T-helper 1 cell (primary cell): ENCODE results near the gene GBF1.
A peak's percentile ranks its signal among the peaks of the same experiment; 100 is the strongest.

Experiments used
- DNase-seq, 5 donors: peaks; one replicate each; pipeline ENCODE4 v3.0.0-alpha.2; 2012 to 2020

GBF1 gene

DNA sequence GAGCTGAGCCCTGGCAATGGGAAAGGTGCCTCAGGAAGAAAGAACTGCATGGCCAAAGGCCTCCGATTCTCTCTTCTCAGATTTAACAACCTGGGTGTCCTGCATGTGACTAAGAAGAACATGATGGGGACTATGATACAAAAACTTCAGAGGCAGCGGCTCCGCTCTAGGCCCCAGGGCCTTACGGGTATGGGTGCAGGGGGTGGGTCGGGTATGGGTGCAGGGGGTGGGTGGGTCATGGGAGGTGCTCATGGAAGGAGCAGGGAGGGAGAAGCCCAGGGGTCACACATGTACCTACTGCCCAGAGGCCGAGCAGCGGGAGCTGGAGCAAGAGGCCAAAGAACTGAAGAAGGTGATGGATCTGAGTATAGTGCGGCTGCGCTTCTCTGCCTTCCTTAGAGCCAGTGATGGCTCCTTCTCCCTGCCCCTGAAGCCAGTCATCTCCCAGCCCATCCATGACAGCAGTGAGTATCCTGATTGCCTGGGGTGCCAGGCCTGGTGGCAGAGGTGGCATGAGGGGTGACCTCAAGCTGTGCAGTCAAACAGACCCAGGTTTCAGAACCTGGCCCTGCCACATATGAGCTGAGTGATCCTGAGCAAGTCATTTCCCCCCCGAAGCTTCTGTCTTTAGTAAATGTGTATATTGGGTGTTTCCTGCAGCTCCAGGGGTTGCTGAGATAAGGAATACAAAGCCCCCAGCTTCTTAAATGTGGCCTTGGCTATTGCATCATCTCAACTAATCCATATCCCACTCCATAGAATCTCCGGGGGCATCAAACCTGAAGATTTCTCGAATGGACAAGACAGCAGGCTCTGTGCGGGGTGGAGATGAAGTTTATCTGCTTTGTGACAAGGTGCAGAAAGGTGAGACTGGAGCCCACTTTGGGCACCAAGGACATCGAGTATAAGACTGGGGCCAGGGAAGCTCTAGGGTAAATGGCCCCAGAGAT, 152.2 kb downstream of the GBF1 start:
- no peak for DNase-seq

DNA sequence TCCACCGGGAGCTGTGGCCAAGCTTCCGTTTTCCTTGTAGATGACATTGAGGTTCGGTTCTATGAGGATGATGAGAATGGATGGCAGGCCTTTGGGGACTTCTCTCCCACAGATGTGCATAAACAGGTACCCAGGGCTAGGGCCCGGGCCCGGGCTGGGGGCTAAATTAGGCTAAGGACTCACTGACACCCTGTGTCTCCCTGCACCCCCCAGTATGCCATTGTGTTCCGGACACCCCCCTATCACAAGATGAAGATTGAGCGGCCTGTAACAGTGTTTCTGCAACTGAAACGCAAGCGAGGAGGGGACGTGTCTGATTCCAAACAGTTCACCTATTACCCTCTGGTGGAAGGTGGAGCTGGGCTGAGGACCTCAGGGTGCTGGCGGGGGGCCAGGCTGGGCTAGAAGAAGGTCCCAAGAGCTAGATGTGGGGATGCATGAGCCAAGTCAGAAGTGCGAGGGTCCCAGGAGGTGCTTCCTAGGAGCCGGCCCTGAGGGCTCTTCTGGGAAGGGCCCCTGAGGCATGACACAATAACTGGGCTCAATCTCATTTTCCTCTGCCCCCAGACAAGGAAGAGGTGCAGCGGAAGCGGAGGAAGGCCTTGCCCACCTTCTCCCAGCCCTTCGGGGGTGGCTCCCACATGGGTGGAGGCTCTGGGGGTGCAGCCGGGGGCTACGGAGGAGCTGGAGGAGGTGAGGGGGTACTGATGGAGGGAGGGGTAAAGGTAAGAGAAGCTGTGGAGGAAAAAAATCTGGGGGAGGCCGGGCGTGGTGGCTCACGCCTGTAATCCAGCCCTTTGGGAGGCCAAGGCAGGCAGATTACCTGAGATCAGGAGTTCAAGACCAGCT, 153.1 kb downstream of the GBF1 start:
- DNase-seq: no peak

DNA sequence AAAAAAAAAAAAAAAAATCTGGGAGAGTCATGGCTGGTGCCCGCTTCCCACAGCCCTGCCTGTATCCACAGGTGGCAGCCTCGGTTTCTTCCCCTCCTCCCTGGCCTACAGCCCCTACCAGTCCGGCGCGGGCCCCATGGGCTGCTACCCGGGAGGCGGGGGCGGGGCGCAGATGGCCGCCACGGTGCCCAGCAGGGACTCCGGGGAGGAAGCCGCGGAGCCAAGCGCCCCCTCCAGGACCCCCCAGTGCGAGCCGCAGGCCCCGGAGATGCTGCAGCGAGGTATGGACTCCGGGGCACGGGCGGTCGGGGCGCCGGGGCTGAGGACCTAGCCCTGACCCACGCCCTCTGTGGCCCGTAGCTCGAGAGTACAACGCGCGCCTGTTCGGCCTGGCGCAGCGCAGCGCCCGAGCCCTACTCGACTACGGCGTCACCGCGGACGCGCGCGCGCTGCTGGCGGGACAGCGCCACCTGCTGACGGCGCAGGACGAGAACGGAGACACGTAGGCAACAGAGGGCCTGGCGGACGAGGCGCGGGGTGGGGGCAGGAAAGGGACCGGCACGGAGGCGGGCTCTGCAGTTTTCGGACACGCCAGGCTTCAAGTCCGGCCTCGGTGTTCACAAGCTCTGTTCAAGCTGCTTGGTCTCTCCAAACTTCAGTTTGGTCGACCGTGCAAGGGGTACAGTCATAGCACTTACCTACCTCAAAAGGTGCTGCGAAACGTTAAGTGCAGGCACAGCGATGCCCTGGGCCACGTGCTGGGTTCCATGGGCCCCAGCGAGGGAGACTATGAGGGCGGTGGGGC, 154.1 kb downstream of the GBF1 start:
- DNase-seq: peak; percentile 73 to 90 (median 83)

DNA sequence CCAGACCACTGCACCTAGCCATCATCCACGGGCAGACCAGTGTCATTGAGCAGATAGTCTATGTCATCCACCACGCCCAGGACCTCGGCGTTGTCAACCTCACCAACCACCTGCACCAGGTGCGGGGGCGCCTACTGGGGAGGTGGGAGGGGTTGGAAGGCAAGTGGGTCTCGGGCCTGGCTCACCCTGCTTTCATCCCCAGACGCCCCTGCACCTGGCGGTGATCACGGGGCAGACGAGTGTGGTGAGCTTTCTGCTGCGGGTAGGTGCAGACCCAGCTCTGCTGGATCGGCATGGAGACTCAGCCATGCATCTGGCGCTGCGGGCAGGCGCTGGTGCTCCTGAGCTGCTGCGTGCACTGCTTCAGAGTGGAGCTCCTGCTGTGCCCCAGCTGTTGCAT, 154.7 kb downstream of the GBF1 start:
- DNase-seq: no peak

DNA sequence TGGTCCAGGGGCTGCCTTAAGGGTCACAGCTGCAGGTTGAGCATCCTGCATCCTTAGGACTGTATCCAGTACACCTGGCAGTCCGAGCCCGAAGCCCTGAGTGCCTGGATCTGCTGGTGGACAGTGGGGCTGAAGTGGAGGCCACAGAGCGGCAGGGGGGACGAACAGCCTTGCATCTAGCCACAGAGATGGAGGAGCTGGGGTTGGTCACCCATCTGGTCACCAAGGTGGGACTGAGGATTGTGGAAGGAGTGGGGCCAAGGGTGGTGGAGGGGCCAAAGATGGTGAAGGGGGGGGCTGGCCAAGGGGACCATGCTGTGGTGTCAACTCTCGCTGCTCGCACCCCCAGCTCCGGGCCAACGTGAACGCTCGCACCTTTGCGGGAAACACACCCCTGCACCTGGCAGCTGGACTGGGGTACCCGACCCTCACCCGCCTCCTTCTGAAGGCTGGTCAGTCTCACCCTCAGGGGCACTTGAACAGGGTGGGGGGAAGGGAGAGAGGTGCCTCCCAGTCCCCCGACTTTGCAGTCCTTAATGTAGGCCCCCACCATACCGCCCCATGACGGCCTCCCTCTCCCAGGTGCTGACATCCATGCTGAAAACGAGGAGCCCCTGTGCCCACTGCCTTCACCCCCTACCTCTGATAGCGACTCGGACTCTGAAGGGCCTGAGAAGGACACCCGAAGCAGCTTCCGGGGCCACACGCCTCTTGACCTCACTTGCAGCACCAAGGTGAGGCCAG, 155.4 kb downstream of the GBF1 start:
- no peak for DNase-seq

DNA sequence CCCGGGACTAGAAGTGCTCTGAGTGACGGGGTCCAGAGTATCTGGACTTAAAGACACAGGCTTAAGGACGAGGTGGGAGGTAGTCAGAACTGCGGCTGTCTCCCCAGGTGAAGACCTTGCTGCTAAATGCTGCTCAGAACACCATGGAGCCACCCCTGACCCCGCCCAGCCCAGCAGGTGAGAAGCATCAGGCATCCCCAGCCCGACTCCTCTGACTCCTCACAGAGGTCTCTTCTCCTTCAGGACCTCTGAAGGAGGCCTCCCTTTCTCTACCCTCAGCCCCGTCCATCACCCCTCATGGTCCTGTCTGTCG, 156.0 kb downstream of the GBF1 start:
- no peak for DNase-seq

DNA sequence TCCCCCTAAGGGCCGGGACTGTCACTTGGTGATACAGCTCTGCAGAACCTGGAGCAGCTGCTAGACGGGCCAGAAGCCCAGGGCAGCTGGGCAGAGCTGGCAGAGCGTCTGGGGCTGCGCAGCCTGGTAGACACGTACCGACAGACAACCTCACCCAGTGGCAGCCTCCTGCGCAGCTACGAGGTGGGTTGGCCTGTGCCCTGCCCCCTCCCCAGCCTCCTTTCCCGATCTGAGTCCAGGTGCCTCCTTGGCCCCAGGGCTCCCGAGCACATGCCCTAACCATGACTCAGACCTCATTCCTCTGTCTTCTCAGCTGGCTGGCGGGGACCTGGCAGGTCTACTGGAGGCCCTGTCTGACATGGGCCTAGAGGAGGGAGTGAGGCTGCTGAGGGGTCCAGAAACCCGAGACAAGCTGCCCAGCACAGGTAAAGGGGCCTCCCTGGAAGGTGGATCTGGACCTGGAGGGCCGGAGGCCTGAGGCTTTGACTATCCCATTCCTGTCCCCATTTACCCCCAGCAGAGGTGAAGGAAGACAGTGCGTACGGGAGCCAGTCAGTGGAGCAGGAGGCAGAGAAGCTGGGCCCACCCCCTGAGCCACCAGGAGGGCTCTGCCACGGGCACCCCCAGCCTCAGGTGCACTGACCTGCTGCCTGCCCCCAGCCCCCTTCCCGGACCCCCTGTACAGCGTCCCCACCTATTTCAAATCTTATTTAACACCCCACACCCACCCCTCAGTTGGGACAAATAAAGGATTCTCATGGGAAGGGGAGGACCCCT, 156.6 kb downstream of the GBF1 start:
- no peak for DNase-seq

DNA sequence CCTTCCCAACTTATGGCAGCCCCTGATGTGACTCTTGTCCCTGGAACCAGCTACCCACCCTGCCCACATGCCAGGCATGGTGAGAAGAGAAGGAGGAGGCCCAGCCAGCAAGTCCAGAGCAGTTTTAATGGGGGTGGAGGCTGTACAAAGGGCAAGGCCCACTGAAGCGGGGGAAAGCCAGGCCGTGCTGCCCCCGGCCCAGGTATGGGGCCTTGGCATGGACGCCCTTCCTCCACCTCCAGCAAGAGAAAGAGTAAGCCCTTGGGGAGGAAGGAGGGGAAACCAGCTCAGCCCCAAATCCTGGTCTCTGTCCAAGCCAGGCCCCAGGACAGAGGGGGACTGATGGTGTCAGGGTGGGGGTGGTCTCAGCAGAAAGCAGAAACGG, 157.2 kb downstream of the GBF1 start:
- no peak for DNase-seq

DNA sequence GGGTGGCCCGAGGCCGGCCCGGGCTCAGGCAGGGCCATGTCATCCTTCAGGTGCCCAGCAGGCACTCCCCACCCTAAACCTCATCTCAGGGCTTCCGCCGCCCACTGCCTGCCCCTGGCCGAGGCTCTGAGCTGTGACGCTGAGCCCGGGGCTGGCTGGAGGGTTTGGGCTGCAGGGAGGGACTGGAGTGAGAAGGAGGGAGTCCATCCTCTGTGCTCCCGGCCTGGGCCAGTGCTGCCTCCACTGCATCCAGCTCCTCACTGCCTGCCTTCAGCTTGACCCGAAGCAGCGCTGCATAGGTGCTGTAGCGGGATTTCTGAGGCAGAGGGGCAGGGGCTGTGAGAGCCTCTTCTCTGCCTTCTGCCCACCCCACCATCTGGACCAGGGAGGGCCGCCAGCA, 157.8 kb downstream of the GBF1 start:
- DNase-seq: no peak

DNA sequence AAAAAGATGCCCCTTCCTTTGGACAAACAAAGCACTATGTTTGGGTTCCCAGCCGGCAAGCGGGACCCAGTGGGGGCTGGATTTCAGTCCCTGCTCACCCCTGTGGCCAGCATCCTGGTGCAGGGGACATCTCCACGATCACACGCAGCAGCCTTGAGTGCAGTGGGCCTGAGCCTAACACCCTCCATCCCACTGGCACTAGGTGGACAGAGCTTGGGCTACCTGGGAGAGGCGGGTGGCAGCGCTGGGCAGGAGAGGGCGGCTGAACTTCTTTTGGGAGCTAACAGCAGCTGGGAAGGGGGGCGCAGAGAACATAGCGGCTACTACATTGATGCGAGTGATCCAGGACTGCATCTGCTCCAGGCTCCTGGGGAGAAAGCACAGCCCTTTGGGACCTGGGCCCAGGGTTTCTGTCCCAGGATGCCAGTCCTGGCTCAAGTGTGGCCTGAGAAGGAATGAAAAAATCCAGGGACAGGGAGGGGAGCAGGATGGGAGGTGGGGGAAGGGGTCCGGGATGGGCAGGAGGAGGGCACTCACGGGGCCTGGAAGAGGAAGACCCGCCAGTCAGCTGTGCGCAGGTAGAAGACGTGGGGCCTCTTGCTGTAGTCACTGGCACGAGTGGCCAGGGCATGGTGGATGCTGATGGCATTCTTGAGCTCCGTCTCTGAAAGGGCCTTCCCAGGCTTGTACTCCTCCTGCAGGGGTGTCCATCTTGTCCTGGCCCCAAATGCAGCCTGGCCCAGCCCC, 159.2 kb downstream of the GBF1 start:
- DNase-seq: no peak

DNA sequence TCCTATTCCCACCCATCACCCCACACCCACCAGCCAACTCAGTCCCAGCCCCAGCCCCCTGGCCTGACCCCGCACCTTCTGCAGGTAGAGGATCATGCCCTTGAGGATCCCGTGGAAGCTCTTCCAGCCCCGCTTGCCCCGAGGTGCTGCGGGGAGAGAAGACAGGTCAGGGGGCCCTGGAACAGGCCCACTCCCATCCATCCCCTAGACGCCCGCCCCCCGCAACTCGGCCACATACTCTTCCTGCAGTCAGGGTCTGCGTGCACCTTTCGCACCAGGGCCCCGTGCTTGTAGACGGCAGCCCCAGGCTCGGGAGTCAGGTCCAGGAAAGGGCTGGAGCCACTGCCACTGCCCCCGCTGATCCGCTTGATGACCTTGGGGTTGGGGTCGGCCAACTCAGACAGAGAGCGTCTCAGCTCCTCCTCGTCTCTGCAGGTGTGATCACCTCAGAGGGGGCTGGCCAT, 159.8 kb downstream of the GBF1 start:
- DNase-seq: no peak

DNA sequence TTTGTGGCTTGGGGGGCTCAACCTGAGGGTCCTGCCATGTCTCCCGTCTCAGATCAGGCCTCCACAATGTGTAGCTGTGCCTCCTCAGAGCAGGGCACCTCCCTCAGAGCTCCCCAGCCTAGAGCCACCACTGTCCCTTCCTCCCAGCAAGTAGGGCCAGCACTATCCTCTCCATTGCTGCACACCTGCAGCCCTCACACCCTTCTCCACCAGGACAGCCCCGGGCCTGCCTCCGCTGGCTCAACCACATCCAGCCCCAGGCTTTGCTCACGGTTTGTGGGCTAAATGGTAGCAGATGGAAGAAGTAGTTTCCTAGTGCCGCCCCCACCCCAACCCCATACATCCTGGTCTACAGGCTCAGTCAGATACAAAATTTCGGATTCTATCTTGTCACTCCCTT, 160.3 kb downstream of the GBF1 start:
- no peak for DNase-seq

DNA sequence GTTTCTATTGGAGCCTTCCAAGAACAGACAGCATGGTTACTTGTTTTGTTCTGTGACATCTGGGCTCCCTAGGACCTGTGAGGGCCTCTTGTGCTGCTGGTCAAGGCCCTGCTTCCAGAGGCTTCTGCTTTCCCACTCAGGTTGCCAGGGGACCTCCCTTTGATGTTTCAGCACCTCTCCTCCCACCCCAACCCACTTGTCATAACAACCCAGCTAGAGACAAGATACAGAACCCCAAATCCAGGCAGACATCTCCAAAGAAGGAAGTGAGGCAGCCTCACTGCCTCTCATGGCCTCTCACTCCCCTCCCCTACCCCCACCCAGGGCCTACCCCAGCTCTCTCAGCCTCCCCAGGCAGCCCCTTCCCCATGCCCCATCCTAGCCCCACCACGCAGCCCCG, 161.5 kb downstream of the GBF1 start:
- no peak for DNase-seq

DNA sequence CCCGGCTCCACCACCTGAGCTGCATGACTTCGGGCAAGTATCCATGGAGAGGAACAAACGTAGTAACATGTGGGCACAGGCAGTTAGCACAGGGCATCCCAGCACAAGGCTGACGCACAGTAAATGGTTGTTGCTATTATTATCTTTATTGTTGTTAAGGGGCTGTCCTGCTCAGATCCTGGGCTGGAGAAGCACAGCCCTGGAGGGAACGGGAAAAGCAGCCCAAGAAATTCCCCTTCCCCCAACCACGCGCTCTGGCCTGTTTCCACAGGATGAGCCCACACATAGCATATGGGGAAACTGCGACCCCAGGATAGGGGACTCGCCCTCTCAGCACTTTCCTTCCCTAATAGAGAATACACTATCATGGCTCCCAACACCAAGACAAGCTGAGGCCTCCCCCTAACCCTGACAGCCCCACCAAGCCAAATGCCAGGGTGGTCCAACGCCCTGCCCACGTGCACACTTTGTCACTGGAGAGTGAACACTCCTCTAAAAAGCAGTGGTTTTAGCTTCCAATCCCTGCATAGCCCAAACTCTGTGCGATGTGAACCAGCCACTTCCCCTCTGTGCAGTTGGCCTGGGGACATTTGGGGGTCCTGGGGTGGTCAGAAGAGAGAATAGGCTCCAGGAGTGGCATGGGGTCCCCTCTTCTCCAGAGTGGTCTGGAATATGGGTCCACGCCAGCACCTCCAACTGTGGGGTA, 162.2 kb downstream of the GBF1 start:
- no peak for DNase-seq

DNA sequence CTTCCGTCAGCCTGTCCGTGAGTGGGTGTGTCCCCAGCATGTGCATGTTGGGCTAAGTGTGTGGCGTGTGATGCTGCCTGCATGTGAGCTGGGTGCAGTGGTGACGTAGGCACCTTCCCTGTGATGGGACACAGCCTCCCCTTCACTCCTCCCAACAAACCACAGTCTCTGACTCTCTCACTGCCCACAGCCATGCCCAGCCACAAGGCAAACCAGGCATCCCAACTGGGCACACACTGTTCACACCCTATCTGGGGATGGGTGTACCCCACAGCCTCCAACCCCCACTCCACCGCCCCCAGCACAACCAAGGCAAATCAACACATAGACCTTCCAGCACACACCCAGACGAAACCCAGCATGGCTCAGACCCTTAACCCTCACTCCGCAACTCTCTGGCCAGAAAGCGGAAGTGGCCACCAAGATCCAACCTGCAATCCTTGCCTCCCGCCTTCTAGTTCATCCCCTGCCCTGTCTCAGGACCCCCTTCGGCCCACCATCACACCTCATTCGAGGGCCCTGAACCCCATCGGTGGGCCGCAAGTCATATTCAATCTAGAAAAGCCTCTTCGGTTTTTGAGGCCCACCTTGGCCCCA, 162.9 kb downstream of the GBF1 start:
- DNase-seq: peak in 1 of 5 donors; percentile 11

DNA sequence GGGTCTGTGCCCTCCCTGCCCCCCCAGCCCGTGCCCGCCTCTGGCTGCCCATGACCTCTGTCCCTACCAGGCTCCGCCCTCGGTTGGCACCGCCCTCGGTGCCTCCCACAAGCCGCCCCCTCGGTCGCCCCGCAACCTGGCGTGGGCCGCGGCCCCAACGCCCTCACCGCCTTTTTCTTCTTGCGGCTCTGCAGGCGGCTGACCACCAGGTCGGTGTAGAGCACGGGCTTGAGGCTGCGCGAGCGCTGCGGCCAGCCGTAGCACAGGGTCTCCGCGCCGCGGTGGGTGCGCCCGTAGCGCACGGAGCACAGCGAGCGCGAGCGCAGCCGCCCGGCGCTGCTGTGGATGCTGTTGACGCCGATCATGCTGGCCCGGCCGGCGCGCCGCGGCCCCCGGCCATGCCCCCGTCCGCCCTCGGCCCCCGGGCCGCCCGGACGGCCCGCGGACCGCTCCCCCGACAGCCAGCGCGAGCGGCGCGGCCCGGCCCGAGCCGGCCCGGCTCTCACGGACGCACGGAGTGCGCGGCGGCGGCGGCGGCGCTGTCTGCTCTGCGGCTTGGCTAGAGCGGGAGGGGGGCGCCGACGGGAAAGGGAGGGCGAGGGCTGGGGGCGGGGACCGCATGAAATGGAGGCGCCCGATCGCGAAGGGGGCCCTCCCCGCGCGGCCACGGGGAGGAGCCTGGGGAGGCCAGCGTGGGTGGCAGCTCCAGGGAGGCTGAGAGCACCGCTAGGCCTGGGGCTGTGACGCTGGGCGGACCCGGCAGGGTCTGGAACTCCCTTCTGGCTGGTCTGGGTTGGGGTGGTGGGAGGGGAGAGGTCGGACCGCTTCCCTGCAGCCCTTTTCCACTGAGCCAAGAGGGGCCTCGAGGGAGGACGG, 163.6 kb downstream of the GBF1 start:
- peak; percentile 40 to 67 (median 58) for DNase-seq

DNA sequence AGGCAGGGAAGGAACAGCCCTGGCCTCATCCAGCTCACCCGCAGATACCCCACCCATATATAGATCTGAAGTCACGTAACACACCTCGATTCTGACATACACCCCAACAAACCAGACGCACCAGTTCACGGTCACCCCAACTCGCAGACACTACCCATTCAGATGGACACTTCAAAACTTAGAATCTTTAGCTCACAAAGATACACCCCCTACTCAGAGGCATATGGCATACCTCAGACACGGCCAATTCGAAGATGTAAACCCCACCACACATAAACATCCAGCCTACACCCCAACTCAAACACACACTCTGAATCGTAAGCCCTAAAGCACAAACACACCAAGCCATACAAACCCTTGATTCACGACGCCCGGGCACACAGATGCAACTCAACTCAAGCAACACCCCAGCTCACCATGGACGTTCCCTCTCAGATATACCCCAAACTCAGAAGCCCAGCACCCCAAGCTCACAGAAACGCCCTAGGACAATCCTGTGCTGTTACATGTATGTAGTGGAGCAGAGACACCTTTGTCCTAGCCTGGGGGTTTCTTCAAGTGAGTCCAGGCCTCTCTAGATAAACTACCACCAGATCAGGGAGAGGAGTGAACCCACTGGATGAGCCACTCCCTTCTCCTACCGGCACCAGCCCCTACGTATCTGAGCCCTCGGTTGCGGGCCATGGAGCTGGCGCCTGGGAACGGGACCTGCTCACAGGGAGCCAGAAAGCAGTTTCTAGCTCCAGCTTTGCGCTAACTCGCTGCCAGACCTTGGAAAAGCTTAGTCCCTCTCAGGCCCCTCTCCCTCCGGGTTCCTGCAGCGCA, 164.5 kb downstream of the GBF1 start:
- DNase-seq: no peak
